Smooth muscle cell (in vitro differentiated cells): ENCODE data around the gene TRPT1. TPM values are rescaled to one million over a fixed set of nuclear protein-coding genes. Genes with fewer than 3 reads are reported as not detected.

Source experiments
- DNase-seq: peaks from one replicate; lab custom pipeline; 2025; ENCODE audit not compliant: unreplicated experiment; lab: John Stamatoyannopoulos, UW
- H2AFZ ChIP-seq: fragments of 200-600 bp; sonication (generic); 2 replicates; pipeline ENCODE4 v1.6.0; 2016; ENCODE audit warnings: antibody characterized with exemption, low read depth, mild to moderate bottlenecking
- H3F3A ChIP-seq: fragments of 200-600 bp; sonication (generic); 2 replicates; pipeline ENCODE4 v1.6.0; 2017; ENCODE audit warnings: antibody characterized with exemption, low read depth
- H3K27ac ChIP-seq: fragments of 200-600 bp; sonication (generic); 2 replicates; pipeline ENCODE4 v1.5.1; 2016; ENCODE audit warnings: low read depth, mild to moderate bottlenecking
- H3K27me3 ChIP-seq: fragments of 200-600 bp; sonication (generic); 2 replicates; pipeline ENCODE4 v1.6.1; 2016; ENCODE audit warnings: low read depth, mild to moderate bottlenecking
- H3K36me3 ChIP-seq: fragments of 200-600 bp; sonication (generic); 2 replicates; pipeline ENCODE4 v1.5.1; 2016; ENCODE audit warnings: low read depth
- H3K4me1 ChIP-seq: fragments of 200-600 bp; sonication (generic); 2 replicates; pipeline ENCODE4 v1.5.1; 2016; ENCODE audit warnings: low read depth
- H3K4me2 ChIP-seq: fragments of 200-600 bp; sonication (generic); 2 replicates; pipeline ENCODE4 v1.6.0; 2016; ENCODE audit warnings: mild to moderate bottlenecking
- H3K4me3 ChIP-seq: fragments of 200-600 bp; sonication (generic); 2 replicates; pipeline ENCODE4 v1.5.1; 2016; ENCODE audit warnings: mild to moderate bottlenecking
- H3K79me2 ChIP-seq: fragments of 200-600 bp; sonication (generic); 2 replicates; pipeline ENCODE4 v1.6.0; 2016; ENCODE audit warnings: low read depth, mild to moderate bottlenecking
- H3K9ac ChIP-seq: fragments of 200-600 bp; sonication (generic); 2 replicates; pipeline ENCODE4 v1.6.0; 2016; ENCODE audit warnings: low read depth
- H3K9me3 ChIP-seq: fragments of 200-600 bp; sonication (generic); replicated peaks from 2 replicates; pipeline ENCODE4 v1.5.1; 2016; ENCODE audit warnings: low read depth
- H4K20me1 ChIP-seq: fragments of 200-600 bp; sonication (generic); 2 replicates; pipeline ENCODE4 v1.6.0; 2016; ENCODE audit warnings: low read depth
- WGBS: methylation state at CpG from one replicate; pipeline ENCODE4 v1.1.7; 2016; ENCODE audit warnings: low lambda C conversion rate; 5-methylcytosine and 5-hydroxymethylcytosine counted together
- polyA plus RNA-seq: library from polyadenylated mRNA; unstranded; fragments of >200 nt; fragmentation: Nextera tagmentation; extraction: Ambion mirVana; gene quantifications from 2 replicates; pipeline ENCODE4 v1.2.1, GENCODE V29; 2016
- total RNA-seq: library from RNA; depleted of rRNA; stranded (reverse); fragments of >200 nt; gene quantifications from 2 replicates; pipeline ENCODE4 v1.2.3, GENCODE V29; 2014
- TF ChIP-seq, protein P1 (sequence below): fragments of 200-600 bp; sonication (generic); IDR thresholded peaks from 2 replicates; pipeline ENCODE4 v1.5.1; 2017; ENCODE audit warnings: borderline replicate concordance, mild to moderate bottlenecking, antibody characterized with exemption; ENCODE audit not compliant: insufficient read depth, poor library complexity, severe bottlenecking

The TRPT1 gene
- total and polyA plus RNA-seq, 2 experiments from 2014 or later: 52.6 to 65.6 TPM

DNA sequence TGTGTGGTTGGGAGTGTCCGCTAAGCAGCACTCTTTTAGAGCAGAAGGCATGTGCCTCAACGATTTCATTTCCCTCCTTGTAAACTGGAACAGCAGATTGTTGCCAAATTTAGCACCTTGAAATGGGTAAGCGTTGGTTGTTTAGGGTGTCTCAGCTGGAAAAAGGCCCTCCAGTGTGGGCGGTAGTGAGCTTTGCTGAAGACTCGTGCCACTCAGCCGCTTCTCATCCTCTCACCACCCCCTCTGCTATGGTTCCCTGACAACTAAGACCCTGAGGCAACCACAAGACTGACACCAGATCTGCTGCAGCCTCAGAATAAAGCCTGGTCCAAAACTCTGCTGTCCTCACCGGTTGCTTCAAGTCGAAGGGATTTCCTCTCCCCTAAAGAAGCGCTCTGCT lies 29.4 kb downstream of the TRPT1 start:
- no peak overlapping the region for H3K9ac ChIP-seq
- no peaks in the 10 kb centered on the region for H3K4me1 ChIP-seq
- H3K4me3 ChIP-seq: no peak overlapping the region
- peaks cover 47% of the 10 kb centered on the region for H4K20me1 ChIP-seq
- no peak for DNase-seq
- H3K79me2 ChIP-seq: peaks cover 12% of the 10 kb centered on the region
- no peaks in the 10 kb centered on the region for H3K9me3 ChIP-seq
- TF ChIP-seq, protein P1, sequence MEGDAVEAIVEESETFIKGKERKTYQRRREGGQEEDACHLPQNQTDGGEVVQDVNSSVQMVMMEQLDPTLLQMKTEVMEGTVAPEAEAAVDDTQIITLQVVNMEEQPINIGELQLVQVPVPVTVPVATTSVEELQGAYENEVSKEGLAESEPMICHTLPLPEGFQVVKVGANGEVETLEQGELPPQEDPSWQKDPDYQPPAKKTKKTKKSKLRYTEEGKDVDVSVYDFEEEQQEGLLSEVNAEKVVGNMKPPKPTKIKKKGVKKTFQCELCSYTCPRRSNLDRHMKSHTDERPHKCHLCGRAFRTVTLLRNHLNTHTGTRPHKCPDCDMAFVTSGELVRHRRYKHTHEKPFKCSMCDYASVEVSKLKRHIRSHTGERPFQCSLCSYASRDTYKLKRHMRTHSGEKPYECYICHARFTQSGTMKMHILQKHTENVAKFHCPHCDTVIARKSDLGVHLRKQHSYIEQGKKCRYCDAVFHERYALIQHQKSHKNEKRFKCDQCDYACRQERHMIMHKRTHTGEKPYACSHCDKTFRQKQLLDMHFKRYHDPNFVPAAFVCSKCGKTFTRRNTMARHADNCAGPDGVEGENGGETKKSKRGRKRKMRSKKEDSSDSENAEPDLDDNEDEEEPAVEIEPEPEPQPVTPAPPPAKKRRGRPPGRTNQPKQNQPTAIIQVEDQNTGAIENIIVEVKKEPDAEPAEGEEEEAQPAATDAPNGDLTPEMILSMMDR: no peak
- 59% methylated on average over 9 of the region's 9 CpGs for WGBS
- H3K36me3 ChIP-seq: peaks cover 34% of the 10 kb centered on the region
- no peaks in the 10 kb centered on the region for H3K27me3 ChIP-seq
- H3K27ac ChIP-seq: no peak overlapping the region
- no peak overlapping the region for H2AFZ ChIP-seq
- no peak overlapping the region for H3K4me2 ChIP-seq
- H3F3A ChIP-seq: no peaks in the 10 kb centered on the region

DNA sequence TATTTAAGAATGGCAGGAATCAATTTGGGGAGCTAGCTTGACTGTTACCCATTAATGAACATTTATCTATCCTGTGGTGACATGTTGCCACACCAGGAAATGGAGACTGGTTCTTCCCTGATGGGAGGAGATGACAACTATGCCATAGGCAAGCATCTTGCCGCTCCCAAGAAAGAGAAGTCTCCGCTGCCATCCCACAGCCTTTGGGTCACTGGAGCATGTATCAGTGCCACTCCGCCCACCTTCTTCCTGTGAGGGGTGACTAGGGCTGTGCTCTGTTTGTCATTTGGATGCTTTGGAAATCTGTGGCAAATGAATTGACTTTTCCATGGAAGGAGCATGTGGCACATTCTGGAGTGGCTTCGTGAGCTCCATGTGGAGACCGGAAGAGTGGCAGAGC lies 33.6 kb downstream of the TRPT1 start:
- WGBS: 74% methylated on average over 5 of the region's 5 CpGs
- Histone ChIP-seq H4K20me1 (peaks cover 71% of the 10 kb centered on the region), H3K4me3 (no peak overlapping the region), H3K9me3 (no peaks in the 10 kb centered on the region), H3K9ac (no peak overlapping the region), H3K36me3 (peaks cover 25% of the 10 kb centered on the region), H3F3A (peaks cover 4% of the 10 kb centered on the region), H3K79me2 (peaks cover 12% of the 10 kb centered on the region), H3K27ac (no peak overlapping the region), H3K4me2 (no peak overlapping the region), H3K27me3 (no peaks in the 10 kb centered on the region), H2AFZ (no peak overlapping the region), H3K4me1 (no peaks in the 10 kb centered on the region)
- TF ChIP-seq, protein P1: no peak
- no peak for DNase-seq

DNA sequence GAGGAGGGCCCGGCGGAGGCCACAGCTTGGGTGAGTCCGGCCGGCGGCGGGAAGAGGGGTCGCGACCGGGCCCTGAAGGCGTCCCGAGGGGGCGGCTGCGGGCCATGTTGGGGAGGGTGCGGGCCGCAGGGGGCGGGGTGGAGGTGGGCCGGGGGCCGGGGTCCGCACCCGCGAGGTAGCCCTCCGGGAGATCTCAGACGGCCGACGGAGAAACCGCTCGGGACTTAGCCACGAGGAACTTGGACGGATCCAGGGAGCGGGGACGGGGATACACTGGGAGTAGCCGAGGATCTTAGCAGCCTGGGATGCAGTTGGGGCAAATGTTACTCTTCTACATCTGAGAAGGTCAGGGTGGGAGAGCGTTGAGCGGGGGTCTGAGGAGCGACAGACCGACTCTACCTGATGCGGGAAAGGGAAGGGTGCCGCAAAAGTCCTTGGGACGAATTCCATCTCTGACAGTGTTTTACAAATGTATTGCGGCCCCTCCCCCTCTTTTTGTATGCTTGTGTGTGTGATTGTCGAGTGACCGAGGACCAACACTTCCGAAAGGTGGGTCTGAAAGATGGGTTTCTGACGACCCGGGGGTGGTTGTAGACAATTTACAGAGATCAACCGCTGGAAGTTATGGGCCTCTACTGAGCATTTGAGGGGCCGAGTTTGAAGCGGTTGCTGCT lies 39.4 kb downstream of the TRPT1 start:
- no peak overlapping the region for H3K9ac ChIP-seq

More for the DNA sequence above, 39.4 kb downstream of the TRPT1 start:
- Histone ChIP-seq H3K36me3 (no peaks in the 10 kb centered on the region), H3K9me3 (no peaks in the 10 kb centered on the region), H3K79me2 (peaks cover 15% of the 10 kb centered on the region), H3F3A (peaks cover 7% of the 10 kb centered on the region), H4K20me1 (peaks cover 27% of the 10 kb centered on the region), H3K27me3 (no peaks in the 10 kb centered on the region), H2AFZ (no peak overlapping the region), H3K4me1 (peaks cover 7% of the 10 kb centered on the region), H3K4me3 (no peak overlapping the region), H3K27ac (peak overlapping the region; percentile 62), H3K4me2 (no peak overlapping the region)
- no peak for DNase-seq
- 1% methylated on average over 46 of the region's 48 CpGs for WGBS
- TF ChIP-seq, protein P1: no peak
